Ectodermal cell (in vitro differentiated cells): ENCODE data around the gene LMAN2. TPM values are rescaled to one million over a fixed set of nuclear protein-coding genes. Genes with fewer than 3 reads are reported as not detected.

Experiments
- H3K27ac ChIP-seq: 2 replicates; pipeline ENCODE4 v1.7.0; 2013; ENCODE audit warnings: mild to moderate bottlenecking, low read depth, low read length; ENCODE audit not compliant: insufficient read depth, poor library complexity, severe bottlenecking
- H3K27me3 ChIP-seq: 2 replicates; pipeline ENCODE4 v1.7.0; 2013; ENCODE audit warnings: mild to moderate bottlenecking, low read length; ENCODE audit not compliant: insufficient read depth, control insufficient read depth, poor library complexity, severe bottlenecking
- H3K36me3 ChIP-seq: one replicate; pipeline ENCODE4 v1.7.0; 2013; ENCODE audit warnings: low read length; ENCODE audit not compliant: control insufficient read depth, insufficient read depth
- H3K4me1 ChIP-seq: one replicate; pipeline ENCODE4 v1.7.0; 2013; ENCODE audit warnings: low read length; ENCODE audit not compliant: control insufficient read depth, insufficient read depth
- H3K4me3 ChIP-seq: 2 replicates; pipeline ENCODE4 v1.7.0; 2013; ENCODE audit warnings: low read depth, low read length, control low read depth; ENCODE audit not compliant: insufficient read depth
- H3K9me3 ChIP-seq: 2 replicates; pipeline ENCODE4 v1.7.0; 2013; ENCODE audit warnings: mild to moderate bottlenecking, low read length, moderate library complexity; ENCODE audit not compliant: control insufficient read depth
- WGBS, 2 experiments: methylation state at CpG; one replicate each; pipeline ENCODE4 v1.1.7; 2013; ENCODE audit warnings: missing lambda C conversion rate in 2 of 2; 5-methylcytosine and 5-hydroxymethylcytosine counted together
- polyA plus RNA-seq, 4 experiments: library from polyadenylated mRNA; stranded (reverse); fragments of 50-300 nt; gene quantifications; one replicate each; pipeline ENCODE4 v1.2.3, GENCODE V29; 2013

Gene LMAN2, protein sequence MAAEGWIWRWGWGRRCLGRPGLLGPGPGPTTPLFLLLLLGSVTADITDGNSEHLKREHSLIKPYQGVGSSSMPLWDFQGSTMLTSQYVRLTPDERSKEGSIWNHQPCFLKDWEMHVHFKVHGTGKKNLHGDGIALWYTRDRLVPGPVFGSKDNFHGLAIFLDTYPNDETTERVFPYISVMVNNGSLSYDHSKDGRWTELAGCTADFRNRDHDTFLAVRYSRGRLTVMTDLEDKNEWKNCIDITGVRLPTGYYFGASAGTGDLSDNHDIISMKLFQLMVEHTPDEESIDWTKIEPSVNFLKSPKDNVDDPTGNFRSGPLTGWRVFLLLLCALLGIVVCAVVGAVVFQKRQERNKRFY
- polyA plus RNA-seq (2013, experiment 1 of 4), result 141 TPM
- 132 TPM for polyA plus RNA-seq (2013, experiment 2 of 4)
- polyA plus RNA-seq (2013, experiment 3 of 4), result 116 TPM
- polyA plus RNA-seq (2013, experiment 4 of 4), result 129 TPM

GRCh38 chr5:177351392-177352329, at the start of gene LMAN2:
TSS of gene LMAN2 (minus strand) at chr5:177351668. CDS start at chr5:177351647, 21 bp downstream.
- Histone ChIP-seq H3K4me3 (peak within 1 kb of the TSS; percentile 100), H3K4me1 (peaks cover 16% of the 10 kb centered on the region), H3K27me3 (no peaks in the 10 kb centered on the region), H3K27ac (peak within 1 kb of the TSS; percentile 71), H3K36me3 (no peaks in the 10 kb centered on the region), H3K9me3 (no peaks in the 10 kb centered on the region)
- WGBS, 2 experiments, result 7% methylated on average over 55 of the region's 55 CpGs

GRCh38 chr5:177399997-177400868, 48.8 kb upstream of the LMAN2 start, which contains the start of gene PFN3:
TSS of gene PFN3 (minus strand) at chr5:177400661. CDS start at chr5:177400576, 85 bp downstream.
- Histone ChIP-seq H3K9me3 (no peaks in the 10 kb centered on the region), H3K27ac (no peak within 1 kb of the TSS), H3K27me3 (peaks cover 78% of the 10 kb centered on the region), H3K36me3 (no peaks in the 10 kb centered on the region), H3K4me3 (peak within 1 kb of the TSS; percentile 10), H3K4me1 (peaks cover 16% of the 10 kb centered on the region)
- WGBS, 2 experiments, result 81 to 83% methylated on average over 92 of the region's 92 CpGs

DNA sequence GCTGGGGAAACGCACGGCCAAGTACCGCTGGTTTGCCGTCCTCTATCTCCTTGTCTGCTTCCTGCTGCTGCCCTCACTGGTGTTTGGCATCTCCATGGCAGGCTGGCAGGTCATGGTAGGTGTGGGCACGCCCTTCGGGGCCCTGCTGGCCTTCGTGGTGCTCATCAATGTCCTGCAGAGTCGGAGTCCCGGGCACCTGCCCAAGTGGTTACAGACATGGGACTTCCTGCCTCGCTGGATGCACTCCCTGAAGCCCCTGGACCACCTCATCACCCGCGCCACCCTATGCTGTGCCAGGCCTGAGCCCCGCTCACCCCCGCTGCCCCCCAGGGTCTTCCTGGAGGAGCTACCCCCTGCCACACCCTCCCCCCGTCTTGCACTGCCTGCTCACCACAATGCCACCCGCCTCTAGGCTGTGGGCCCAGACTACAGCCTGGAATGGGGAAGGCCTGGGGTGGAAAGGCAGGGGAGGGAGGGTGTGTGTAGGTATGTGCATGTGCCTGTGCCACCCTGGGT, 46.5 kb upstream of the LMAN2 start:
- Histone ChIP-seq H3K27me3 (peaks cover 55% of the 10 kb centered on the region), H3K9me3 (no peaks in the 10 kb centered on the region), H3K36me3 (no peaks in the 10 kb centered on the region), H3K4me1 (peaks cover 6% of the 10 kb centered on the region), H3K4me3 (no peak overlapping the region), H3K27ac (no peak overlapping the region)
- 91 to 96% methylated on average over 16 of the region's 16 CpGs for WGBS, 2 experiments

DNA sequence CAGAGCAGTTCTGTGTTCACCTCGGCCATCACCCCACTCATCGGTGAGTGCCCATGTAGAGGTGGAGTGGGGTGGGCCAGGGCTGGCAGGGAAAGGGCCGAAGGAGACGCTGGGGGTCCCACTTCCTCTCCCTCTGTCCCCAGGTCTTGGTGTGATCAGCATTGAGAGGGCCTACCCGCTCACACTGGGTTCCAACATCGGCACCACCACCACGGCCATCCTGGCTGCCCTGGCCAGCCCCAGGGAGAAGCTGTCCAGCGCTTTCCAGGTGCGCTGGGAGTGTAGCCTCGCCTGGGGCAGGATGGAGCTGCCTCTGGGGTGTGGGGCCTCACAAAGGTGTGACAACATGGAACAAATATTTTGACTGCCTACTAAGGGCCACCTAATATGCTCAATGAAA, 45.3 kb upstream of the LMAN2 start:
- Histone ChIP-seq H3K27me3 (peaks cover 44% of the 10 kb centered on the region), H3K4me1 (no peaks in the 10 kb centered on the region), H3K36me3 (no peaks in the 10 kb centered on the region), H3K9me3 (no peaks in the 10 kb centered on the region), H3K27ac (no peak overlapping the region), H3K4me3 (no peak overlapping the region)
- WGBS, 2 experiments, result 93 to 96% methylated on average over 10 of the region's 10 CpGs

- Histone ChIP-seq H3K27ac (no peak overlapping the region), H3K27me3 (peaks cover 37% of the 10 kb centered on the region), H3K4me1 (no peaks in the 10 kb centered on the region), H3K9me3 (no peaks in the 10 kb centered on the region), H3K36me3 (no peaks in the 10 kb centered on the region), H3K4me3 (no peak overlapping the region)
- WGBS, 2 experiments, result 67% methylated on average over 8 of the region's 8 CpGs
Measured at GRCh38 chr5:177396078-177396477, 44.6 kb upstream of the LMAN2 start.

DNA sequence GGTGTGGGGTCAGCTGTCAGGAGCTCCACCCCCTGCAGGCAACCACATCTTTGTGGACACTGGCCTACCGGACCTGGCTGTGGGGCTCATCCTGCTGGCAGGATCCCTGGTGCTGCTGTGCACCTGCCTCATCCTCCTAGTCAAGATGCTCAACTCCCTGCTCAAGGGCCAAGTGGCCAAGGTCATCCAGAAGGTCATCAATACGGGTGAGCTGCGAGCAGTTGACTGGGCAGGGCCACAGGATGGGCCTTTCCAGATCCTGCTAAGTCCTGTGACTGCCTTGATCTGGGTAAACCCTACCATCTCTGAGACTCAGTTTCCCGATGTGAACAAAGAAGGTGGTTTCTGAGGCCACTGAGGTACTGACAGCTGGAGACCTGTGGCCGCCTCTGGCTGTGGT, 42.5 kb upstream of the LMAN2 start:
- Histone ChIP-seq H3K9me3 (no peaks in the 10 kb centered on the region), H3K4me3 (no peak overlapping the region), H3K27ac (no peak overlapping the region), H3K4me1 (no peaks in the 10 kb centered on the region), H3K27me3 (peaks cover 27% of the 10 kb centered on the region), H3K36me3 (no peaks in the 10 kb centered on the region)
- 85% methylated on average over 5 of the region's 5 CpGs for WGBS, 2 experiments

DNA sequence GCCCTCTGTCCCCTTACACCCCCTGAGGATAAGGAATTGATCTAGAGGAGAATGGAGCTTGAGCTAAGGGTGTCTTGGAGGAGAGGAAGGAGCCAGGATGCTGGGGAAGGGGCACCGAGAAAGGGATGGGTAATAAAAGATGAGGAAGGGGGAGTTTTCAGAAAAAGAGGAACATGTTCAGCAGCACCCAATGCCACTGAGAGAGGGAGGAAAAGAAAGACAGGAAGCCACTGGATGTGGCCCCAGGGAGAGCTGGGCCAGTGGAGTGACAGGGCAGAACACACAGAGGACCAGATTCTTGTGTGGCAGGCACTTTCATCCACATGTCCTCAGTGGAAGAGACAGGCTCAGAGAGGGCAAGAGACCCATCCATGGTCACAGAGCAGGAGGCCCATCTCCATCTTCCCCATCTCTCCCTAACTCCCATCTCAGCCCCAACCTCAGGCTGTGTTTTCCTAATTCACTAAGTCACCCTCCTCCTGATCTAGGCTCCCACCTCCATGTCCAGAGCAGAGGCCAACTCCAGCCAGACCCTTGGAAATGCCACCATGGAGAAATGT, 41.8 kb upstream of the LMAN2 start:
- Histone ChIP-seq H3K27ac (no peak overlapping the region), H3K36me3 (no peaks in the 10 kb centered on the region), H3K9me3 (no peaks in the 10 kb centered on the region), H3K27me3 (peaks cover 25% of the 10 kb centered on the region), H3K4me1 (no peaks in the 10 kb centered on the region), H3K4me3 (no peak overlapping the region)
- WGBS, 2 experiments, result 68 to 80% methylated on average over 1 of the region's 1 CpG

- Histone ChIP-seq H3K9me3 (no peaks in the 10 kb centered on the region), H3K4me3 (no peak overlapping the region), H3K4me1 (no peaks in the 10 kb centered on the region), H3K27ac (no peak overlapping the region), H3K36me3 (no peaks in the 10 kb centered on the region), H3K27me3 (peaks cover 22% of the 10 kb centered on the region)
- 56 to 60% methylated on average over 5 of the region's 5 CpGs for WGBS, 2 experiments
Measured at GRCh38 chr5:177392765-177393164, 41.3 kb upstream of the LMAN2 start.
